ENCODE data around the gene STAT5B. TPM values are rescaled to one million over a fixed set of nuclear protein-coding genes. Genes with fewer than 3 reads are reported as not detected.

STAT5B gene
- total and polyA plus RNA-seq, 2 of the 8 experiments (the other 6 are each of a cell fraction or from before 2014, with no cell fraction given) = 35.3 to 52.6 TPM

DNA sequence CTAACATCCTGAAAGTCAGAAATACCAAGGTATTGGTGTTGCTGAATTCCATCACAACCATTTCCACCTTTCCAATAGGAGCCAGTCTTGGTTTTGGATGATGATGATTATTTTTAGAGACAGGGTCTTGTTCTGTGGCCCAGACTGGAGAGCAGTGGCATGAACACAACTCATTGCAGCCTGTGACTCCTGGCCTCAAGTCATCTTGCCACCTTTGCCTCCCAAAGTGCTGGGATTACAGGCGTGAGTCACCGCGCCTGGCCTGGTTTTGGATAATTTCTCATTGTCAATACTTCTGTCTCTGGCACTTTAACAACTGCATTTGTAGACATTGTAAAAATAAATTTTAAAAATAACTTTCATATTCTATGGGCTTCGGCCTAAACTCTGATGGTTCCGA, 22.6 kb downstream of the STAT5B start (continued):
- TF ChIP-seq, protein P1, sequence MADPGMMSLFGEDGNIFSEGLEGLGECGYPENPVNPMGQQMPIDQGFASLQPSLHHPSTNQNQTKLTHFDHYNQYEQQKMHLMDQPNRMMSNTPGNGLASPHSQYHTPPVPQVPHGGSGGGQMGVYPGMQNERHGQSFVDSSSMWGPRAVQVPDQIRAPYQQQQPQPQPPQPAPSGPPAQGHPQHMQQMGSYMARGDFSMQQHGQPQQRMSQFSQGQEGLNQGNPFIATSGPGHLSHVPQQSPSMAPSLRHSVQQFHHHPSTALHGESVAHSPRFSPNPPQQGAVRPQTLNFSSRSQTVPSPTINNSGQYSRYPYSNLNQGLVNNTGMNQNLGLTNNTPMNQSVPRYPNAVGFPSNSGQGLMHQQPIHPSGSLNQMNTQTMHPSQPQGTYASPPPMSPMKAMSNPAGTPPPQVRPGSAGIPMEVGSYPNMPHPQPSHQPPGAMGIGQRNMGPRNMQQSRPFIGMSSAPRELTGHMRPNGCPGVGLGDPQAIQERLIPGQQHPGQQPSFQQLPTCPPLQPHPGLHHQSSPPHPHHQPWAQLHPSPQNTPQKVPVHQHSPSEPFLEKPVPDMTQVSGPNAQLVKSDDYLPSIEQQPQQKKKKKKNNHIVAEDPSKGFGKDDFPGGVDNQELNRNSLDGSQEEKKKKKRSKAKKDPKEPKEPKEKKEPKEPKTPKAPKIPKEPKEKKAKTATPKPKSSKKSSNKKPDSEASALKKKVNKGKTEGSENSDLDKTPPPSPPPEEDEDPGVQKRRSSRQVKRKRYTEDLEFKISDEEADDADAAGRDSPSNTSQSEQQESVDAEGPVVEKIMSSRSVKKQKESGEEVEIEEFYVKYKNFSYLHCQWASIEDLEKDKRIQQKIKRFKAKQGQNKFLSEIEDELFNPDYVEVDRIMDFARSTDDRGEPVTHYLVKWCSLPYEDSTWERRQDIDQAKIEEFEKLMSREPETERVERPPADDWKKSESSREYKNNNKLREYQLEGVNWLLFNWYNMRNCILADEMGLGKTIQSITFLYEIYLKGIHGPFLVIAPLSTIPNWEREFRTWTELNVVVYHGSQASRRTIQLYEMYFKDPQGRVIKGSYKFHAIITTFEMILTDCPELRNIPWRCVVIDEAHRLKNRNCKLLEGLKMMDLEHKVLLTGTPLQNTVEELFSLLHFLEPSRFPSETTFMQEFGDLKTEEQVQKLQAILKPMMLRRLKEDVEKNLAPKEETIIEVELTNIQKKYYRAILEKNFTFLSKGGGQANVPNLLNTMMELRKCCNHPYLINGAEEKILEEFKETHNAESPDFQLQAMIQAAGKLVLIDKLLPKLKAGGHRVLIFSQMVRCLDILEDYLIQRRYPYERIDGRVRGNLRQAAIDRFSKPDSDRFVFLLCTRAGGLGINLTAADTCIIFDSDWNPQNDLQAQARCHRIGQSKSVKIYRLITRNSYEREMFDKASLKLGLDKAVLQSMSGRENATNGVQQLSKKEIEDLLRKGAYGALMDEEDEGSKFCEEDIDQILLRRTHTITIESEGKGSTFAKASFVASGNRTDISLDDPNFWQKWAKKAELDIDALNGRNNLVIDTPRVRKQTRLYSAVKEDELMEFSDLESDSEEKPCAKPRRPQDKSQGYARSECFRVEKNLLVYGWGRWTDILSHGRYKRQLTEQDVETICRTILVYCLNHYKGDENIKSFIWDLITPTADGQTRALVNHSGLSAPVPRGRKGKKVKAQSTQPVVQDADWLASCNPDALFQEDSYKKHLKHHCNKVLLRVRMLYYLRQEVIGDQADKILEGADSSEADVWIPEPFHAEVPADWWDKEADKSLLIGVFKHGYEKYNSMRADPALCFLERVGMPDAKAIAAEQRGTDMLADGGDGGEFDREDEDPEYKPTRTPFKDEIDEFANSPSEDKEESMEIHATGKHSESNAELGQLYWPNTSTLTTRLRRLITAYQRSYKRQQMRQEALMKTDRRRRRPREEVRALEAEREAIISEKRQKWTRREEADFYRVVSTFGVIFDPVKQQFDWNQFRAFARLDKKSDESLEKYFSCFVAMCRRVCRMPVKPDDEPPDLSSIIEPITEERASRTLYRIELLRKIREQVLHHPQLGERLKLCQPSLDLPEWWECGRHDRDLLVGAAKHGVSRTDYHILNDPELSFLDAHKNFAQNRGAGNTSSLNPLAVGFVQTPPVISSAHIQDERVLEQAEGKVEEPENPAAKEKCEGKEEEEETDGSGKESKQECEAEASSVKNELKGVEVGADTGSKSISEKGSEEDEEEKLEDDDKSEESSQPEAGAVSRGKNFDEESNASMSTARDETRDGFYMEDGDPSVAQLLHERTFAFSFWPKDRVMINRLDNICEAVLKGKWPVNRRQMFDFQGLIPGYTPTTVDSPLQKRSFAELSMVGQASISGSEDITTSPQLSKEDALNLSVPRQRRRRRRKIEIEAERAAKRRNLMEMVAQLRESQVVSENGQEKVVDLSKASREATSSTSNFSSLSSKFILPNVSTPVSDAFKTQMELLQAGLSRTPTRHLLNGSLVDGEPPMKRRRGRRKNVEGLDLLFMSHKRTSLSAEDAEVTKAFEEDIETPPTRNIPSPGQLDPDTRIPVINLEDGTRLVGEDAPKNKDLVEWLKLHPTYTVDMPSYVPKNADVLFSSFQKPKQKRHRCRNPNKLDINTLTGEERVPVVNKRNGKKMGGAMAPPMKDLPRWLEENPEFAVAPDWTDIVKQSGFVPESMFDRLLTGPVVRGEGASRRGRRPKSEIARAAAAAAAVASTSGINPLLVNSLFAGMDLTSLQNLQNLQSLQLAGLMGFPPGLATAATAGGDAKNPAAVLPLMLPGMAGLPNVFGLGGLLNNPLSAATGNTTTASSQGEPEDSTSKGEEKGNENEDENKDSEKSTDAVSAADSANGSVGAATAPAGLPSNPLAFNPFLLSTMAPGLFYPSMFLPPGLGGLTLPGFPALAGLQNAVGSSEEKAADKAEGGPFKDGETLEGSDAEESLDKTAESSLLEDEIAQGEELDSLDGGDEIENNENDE (IDR thresholded peaks at IDR 0.05; ENCODE audit: insufficient replicate concordance, low read length) = no peak

Measured in H1 (cell line).